Measurements from ENCODE around the gene DOCK7.

DOCK7 gene

GRCh38 chr1:62676611-62677356, 11.4 kb downstream of the DOCK7 start:
- H3K4me3 ChIP-seq (ENCODE audit: low read depth in 1 of 2, low read length in 1 of 2), result no peak overlapping the region
- no peaks in the 10 kb centered on the region for H3K27me3 ChIP-seq
- no peak for TF ChIP-seq CTCF (IDR thresholded peaks at IDR 0.05)
- H3K9me3 ChIP-seq, result no peaks in the 10 kb centered on the region
- no peaks in the 10 kb centered on the region for H3K4me1 ChIP-seq (ENCODE audit: control insufficient read depth in 1 of 2, insufficient read depth in 1 of 2, low read depth in 1 of 2, low read length in 1 of 2)
- H3K36me3 ChIP-seq, result no peaks in the 10 kb centered on the region
- H3K27ac ChIP-seq, result no peak overlapping the region

- Histone ChIP-seq H3K27me3 (no peaks in the 10 kb centered on the region), H3K4me3 (ENCODE audit: low read depth in 1 of 2, low read length in 1 of 2) (no peak overlapping the region), H3K36me3 (no peaks in the 10 kb centered on the region), H3K27ac (no peak overlapping the region), H3K4me1 (ENCODE audit: control insufficient read depth in 1 of 2, insufficient read depth in 1 of 2, low read depth in 1 of 2, low read length in 1 of 2) (no peaks in the 10 kb centered on the region), H3K9me3 (no peaks in the 10 kb centered on the region)
- no peak for TF ChIP-seq CTCF (IDR thresholded peaks at IDR 0.05)
Measured at GRCh38 chr1:62673629-62674028, 14.6 kb downstream of the DOCK7 start.

GRCh38 chr1:62672029-62672428, 16.2 kb downstream of the DOCK7 start:
- no peak for TF ChIP-seq CTCF (IDR thresholded peaks at IDR 0.05)
- Histone ChIP-seq H3K36me3 (no peaks in the 10 kb centered on the region), H3K4me1 (ENCODE audit: control insufficient read depth in 1 of 2, insufficient read depth in 1 of 2, low read depth in 1 of 2, low read length in 1 of 2) (no peaks in the 10 kb centered on the region), H3K4me3 (ENCODE audit: low read depth in 1 of 2, low read length in 1 of 2) (no peak overlapping the region), H3K9me3 (no peaks in the 10 kb centered on the region), H3K27ac (no peak overlapping the region), H3K27me3 (no peaks in the 10 kb centered on the region)

- Histone ChIP-seq H3K4me3 (ENCODE audit: low read depth in 1 of 2, low read length in 1 of 2) (no peak overlapping the region), H3K4me1 (ENCODE audit: control insufficient read depth in 1 of 2, insufficient read depth in 1 of 2, low read depth in 1 of 2, low read length in 1 of 2) (no peaks in the 10 kb centered on the region), H3K27me3 (no peaks in the 10 kb centered on the region), H3K9me3 (no peaks in the 10 kb centered on the region), H3K27ac (no peak overlapping the region), H3K36me3 (no peaks in the 10 kb centered on the region)
- no peak for TF ChIP-seq CTCF (IDR thresholded peaks at IDR 0.05)
Measured at GRCh38 chr1:62654744-62655143, 33.4 kb downstream of the DOCK7 start.

GRCh38 chr1:62652387-62652786, 35.8 kb downstream of the DOCK7 start:
- no peaks in the 10 kb centered on the region for H3K36me3 ChIP-seq
- H3K4me1 ChIP-seq (ENCODE audit: control insufficient read depth in 1 of 2, insufficient read depth in 1 of 2, low read depth in 1 of 2, low read length in 1 of 2), result no peaks in the 10 kb centered on the region
- H3K27me3 ChIP-seq, result no peaks in the 10 kb centered on the region
- no peak for TF ChIP-seq CTCF (IDR thresholded peaks at IDR 0.05)
- no peak overlapping the region for H3K27ac ChIP-seq
- no peak overlapping the region for H3K4me3 ChIP-seq (ENCODE audit: low read depth in 1 of 2, low read length in 1 of 2)
- H3K9me3 ChIP-seq, result no peaks in the 10 kb centered on the region
